Measurements from ENCODE around the gene TRIL.
A peak's percentile ranks its signal among the peaks of the same experiment; 100 is the strongest.

Gene TRIL

DNA sequence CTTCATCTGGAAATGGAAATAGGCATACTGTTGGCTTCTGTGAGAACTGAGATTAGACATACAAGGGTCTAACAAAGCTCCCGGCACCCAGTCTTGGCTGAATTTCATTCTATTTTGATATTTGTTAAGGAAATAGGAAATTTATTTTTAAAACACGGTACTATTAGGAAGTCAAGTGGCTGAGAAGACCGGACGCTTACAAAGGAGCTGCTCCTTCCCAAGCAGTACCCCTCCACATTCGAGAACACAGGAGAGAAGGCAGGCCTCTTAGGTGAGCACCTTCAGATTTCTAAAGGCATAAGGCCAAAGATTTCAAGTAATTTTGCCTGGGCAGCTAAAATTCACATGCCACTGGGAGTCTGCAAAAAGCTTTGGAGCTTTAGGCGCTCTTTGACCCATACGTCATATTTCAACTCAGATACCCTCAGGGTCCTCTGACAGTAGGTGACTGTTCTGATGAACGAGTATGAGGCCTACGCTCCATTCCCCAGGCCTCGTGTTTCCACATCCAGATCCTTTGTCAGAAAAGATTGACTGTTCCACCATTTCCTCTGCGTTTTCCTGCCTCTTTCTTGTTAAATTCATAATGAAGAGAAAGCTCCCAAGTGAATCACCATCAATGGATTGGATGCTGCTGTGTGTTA lies 17.3 kb downstream of the TRIL start:
- DNase-seq (ENCODE audit: low spot score), result no peak

DNA sequence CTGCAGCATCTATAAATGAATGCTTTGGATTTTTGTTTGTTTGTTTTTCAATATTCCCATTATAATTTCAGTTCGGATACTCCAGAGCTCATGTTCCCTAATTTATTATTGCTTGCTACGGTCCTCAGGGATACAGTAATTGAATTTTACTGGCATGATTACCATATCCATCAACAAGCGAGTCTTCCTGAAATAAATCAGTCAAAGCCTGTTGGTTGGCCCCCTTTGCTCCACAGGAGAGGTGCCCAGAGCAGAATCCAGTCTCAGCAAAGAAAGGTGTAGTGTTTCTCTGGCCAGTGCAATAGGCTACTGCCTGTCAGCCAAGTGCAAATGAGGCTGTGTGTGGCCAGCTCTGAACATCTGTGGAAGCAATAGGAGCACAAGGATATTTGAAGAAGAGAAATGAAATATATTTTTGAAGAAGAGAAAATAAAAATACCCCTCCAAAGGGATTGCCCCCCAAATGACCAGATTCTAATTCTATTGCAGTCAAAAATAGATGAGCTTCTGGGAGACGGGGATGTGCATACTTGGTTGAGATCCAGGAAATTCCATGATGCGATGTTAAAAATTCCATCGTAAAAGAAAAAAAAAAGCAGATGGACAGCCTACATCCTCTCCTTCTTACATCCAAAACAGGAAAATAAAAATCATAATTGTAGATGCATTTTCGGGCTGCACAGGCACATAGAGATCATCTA lies 18.1 kb downstream of the TRIL start:
- DNase-seq (ENCODE audit: low spot score), result no peak

DNA sequence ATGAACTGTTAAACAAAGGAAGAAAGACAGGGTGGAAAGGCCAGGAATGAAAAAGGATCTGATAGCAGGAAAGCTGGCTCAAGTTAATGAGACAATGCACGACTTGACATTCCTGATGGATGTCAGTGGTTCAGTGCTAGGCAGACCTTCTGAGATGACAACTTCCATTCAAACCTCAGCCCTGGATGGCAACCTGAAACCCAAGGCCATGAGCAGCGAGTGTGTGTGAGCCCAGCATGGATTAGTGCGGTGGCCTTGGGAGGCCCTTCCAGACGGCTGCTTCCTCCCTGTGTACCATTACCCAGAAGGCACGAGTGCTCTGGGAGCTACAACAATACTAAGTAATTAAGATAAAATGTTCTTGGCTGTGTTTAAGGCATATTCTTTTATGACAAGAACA lies 18.8 kb downstream of the TRIL start:
- no peak for DNase-seq (ENCODE audit: low spot score)

DNA sequence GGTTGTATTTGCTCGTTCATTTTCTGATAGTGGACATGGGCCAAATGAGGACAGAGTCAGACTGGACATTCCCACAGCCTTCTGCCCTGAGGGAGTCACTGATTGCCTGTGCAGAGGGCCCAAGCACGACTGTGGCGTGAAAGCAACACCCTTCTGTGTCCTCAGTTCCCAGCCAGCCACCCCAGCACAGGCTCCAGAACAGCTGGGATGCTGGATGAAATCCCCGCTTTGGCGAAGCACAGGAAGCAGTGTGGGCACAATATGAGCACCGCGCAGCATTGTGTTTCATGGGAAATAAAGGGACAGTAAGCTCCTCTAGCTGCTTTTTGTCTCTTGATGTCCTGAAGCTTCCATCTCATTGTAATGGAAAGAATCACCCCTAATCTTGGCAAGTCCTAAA lies 20.5 kb downstream of the TRIL start:
- no peak for DNase-seq (ENCODE audit: low spot score)

DNA sequence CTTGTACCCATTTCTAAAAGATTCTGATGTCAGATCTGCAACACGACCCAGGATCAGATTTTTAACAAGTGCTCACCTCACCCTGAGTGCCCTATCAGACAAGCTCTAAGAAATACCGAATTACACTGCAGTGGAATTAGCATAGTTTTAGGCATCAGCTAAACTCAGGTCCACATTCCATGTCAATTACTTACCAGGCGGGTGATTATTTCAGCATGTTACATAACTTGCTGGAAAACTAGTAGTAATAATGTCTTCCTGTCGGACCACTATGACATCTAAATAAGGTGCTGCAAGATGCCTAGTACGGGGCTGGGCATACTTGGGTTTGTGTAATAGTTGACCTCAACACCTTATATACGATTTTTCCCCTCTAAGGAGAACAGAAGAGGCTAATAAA lies 21.0 kb downstream of the TRIL start:
- no peak for DNase-seq (ENCODE audit: low spot score)

DNA sequence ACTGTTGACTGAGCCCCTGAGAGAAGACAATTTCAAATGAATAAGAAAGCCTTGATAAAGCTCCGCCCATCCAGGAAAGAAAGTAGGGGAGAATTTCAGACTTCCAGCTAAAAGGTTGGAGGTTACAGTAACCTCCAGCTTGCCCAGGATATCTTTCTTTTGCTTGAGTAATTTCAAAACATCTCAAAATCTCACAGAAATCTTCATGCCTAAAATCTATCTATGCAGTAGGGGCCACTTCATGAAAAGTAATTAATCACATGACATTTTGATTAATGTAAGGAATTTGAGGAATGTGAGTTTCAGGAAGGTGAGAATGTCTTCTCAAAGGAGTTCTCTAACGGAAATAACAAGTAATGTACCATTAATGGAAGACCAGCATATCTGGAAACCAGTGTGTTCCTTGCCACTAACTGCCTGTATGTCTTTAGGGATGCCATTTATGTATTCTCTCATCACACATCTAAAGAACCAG lies 24.2 kb downstream of the TRIL start:
- DNase-seq (ENCODE audit: low spot score), result no peak

DNA sequence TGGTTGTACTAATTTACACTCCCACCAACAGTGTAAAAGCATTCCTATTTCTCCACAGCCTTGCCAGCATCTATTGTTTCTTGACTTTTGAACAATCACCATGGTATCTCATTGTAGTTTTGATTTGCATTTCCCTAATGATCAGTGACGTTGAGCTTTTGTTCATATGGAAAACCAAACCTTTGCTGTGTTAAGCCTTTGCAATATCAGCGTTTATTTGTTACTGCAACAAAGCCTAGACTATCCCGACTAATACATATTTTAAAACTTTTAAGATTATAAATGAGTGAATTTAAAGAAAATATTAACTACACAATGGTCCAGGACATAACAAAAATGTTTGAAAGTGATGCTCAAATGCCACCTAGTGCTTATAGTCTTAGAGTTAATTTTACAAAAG lies 26.6 kb downstream of the TRIL start:
- DNase-seq (ENCODE audit: low spot score), result no peak

DNA sequence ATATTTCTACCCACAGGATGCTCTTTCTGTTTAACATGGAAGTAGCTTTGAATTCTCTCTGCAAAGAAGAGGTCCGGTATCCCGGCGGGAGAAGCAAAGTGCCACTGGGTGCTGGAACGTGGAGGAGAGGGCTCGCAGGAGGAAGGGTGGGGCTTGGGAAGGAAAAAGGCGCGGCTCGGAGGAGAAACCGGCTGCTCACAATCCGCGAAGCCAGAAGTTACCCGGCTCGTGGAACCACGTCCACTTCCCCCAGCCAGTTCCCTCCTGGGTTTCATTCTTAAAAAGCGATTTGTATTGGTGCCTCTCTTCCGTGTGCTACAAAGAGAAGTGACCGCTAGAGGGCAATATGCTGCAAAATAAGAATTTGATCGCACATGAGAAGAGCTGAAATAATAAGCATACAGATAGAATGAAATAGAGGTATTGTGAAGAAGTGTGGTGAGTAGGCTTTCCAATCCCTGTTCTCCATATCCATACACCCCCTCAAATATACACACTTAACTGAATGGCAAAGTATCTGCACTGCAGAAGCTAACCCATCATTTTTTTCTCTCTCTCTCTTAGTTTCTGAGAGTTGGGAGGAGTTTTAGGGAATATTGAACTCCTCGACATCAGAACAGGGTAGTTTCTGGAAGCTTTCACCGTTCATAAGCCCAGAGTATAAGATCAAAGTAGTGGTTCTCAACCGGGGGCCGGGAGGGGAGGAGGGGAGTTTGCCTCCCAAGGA lies 31.1 kb downstream of the TRIL start:
- peak; percentile 68 for DNase-seq (ENCODE audit: low spot score)

DNA sequence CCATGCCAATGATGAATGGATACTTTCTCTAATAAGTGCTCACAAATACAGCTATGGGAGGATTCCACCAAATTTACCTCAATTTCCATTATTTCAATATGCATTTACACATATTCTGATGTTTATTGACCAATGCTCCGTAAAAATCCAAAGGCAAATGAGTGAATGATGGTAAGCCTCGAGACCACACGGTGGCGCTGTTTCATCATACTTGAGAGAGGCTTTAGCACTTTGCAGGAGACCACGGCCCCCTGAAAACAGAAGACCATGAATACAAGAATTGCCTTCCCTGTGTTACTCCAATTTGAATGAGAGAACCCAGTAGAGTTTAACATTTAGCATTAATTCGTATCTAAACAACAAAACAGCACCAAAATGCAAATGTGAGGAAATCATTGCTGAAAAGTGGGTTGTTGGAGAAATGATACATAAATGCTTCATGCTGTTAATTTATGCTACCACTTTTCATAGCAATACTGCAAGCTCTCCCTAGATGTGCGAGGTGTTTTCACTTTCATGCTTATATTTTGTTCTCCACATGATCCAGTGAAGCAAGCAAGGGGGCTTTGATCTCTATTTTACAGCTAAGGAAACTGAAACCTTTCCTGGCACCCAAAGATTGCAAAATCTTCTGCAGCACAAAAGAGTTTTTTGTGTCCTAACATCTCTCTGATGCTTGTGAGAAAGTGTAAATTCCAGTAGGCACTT lies 35.4 kb downstream of the TRIL start:
- DNase-seq (ENCODE audit: low spot score), result peak; percentile 63

DNA sequence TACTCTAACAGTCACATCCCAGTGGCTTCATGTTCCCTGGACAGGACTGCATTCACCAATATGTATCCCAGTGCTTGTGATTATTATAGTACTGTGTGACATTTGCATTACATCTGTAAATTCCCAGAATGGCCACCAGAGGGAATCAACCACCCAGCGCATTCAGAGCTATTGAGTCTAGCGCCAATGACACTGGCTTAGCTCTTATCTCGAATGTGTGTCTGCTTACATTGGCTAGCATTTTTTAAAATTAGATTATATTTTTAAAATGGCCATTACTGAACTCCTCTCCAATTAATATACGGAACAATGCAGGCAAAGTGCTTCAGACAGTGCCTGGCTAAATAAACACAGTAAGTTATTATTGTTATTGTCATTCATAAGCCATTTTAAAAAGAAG lies 36.3 kb downstream of the TRIL start:
- DNase-seq (ENCODE audit: low spot score), result peak; percentile 56

DNA sequence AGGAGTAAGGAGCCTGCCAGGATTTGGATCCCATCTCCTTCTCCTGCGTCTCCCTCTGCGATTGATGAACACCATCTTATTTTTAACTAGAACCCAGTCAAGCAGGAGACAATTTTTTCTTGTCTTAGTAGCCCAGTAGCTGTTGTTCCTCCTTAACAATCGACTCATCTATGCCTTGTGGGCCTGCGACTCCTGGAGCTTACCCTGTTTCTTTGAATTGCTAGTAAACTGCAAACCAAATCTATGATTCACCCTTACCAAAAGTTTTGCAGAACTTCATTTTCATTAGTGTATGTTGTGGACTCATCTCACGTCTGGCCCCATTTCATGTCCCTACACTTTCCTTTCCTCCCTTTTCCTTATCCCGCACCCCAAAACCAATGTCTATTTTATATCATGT lies 37.7 kb downstream of the TRIL start:
- DNase-seq (ENCODE audit: low spot score), result no peak

DNA sequence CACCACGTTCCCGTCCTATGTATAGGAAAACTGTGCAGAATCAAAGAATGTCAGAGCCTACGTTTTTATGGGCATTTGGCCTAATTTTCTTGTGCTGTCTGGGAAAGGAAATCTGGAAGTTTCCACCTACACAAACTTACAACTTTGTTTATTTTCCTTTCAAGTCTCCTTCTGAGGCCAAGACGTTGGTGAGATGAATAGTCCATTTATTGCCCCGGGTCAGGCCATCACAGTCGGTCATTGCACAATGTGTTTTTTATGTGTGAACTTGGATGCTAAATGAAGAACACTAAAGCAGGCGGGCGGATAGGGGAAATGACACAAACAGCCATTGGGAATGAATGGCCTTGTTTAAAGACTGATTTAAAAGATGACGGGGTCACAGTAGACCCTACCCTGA lies 38.6 kb downstream of the TRIL start:
- DNase-seq (ENCODE audit: low spot score), result no peak

DNA sequence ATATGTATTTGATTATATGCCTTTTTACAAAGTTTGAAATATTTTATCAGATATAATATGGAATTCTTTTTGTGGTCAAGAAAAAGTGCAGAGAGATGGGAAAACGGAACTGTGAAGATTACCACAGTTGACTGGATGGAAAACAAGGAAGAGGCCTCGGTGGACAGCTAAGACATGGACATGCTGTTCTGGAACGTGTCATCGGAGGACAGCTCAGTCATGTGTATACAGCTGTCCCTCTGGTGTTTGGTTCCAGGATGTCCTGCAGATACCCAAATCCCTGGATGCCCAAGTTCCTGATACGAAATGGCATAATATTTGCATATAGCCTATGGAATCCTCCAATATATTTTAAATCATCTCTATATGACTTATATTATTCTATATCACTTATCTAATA lies 49.4 kb downstream of the TRIL start:
- no peak for DNase-seq (ENCODE audit: low spot score)

DNA sequence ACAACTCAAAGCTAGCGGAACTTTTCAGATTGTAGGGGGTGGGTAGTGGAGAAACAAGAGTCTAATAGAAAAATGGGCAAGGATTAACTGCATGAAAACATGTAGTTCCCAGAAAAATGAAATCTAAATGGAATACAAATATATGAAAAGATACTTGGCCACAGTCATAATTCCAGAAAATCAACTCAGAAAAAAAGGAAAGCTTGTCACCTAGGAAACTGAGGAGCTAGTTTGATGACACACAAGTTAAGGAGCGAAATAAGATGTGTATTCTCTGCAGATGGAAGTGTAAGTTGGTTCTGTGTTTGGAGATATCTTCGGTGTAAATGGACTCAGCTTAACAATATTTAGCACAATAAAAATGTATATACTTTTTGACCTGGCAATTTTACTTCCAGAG lies 52.7 kb downstream of the TRIL start:
- DNase-seq (ENCODE audit: low spot score), result no peak

DNA sequence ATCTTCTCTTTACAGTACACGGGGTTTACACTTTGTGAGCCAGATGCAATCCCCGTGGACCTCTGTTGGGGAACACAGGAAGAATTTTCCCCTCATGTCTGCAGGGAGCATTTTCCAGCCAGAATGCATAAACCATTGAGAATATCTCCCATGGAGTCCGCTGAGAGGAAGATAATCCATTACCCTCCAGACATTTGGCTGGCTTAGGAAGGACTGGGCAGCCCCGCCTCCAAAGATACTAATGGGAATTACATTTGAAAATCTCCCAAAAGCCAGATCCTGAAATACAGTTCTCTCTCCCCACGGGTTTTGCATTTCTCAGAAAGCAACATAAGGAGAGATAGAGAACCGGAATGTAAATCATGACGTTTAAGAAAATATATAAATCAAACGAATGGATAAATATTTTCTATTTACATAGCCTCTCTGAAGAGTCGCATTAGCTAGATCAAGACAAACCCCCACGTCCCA lies 53.5 kb downstream of the TRIL start:
- DNase-seq (ENCODE audit: low spot score), result no peak

DNA sequence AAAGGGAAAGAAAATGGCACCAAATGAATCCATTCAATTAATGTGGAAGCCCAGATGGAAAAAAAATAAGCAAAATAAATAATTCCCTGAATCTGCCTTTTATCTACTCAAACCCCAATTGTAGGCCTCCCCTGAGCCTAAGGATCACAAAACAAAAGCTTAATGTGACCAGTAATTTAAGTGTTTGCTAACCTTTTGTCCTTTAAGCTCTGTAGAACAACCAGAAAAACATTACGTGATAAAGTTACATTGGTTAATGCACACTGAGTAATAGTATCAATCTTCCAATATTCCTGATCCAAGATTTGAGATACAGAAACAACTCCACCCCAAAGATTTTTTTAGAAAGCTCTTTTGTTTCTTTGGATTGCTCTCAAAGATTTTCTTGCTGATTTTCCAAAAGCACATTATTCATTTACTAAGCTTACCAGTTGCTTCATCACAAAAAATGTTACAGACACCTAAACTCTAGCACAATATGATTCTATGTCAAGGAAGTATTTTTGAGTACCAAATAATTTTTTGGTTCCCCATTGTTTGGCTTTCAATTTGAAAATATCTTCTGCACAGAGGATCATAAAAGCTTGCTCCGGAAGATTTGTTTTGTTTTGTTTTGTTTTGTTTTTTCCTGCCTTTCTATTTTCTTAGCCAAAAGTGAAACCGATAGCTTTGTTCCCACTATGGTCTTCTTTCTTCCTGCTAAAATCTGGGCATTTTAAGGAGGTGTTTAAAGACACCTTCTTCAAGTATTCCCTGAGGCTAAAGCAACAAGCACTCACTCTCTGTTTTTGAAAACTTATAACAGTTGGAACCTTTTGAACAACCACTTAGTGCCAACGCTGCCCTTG lies 54.2 kb downstream of the TRIL start:
- DNase-seq (ENCODE audit: low spot score), result no peak
